DND-41 (cell line): ENCODE data around the gene TIMM17B.
A peak's percentile ranks its signal among the peaks of the same experiment; 100 is the strongest.

Source experiments
- ATAC-seq: fragments of 200-7000 bp; cut with Tn5 transposase; 3 replicates; pipeline ENCODE4 v1.9.1; 2021; ENCODE audit warnings: low read depth; ENCODE audit not compliant: insufficient read depth
- DNase-seq: peaks from one replicate; pipeline ENCODE4 v3.0.0-alpha.2; 2020
- H2AFZ ChIP-seq: 2 replicates; pipeline ENCODE4 v1.6.0; 2012; ENCODE audit warnings: low read depth, low read length
- H3K27ac ChIP-seq: 2 replicates; pipeline ENCODE4 v1.5.1; 2012; ENCODE audit warnings: low read length, inconsistent platforms
- H3K27me3 ChIP-seq: fragments of 200-600 bp; sonication (generic); 2 replicates; pipeline ENCODE4 v1.6.0; 2012; ENCODE audit warnings: low read length, mild to moderate bottlenecking, inconsistent platforms; ENCODE audit not compliant: insufficient read depth, poor library complexity
- H3K36me3 ChIP-seq: 2 replicates; pipeline ENCODE4 v1.5.1; 2012; ENCODE audit warnings: low read length, inconsistent platforms; ENCODE audit not compliant: insufficient read depth
- H3K4me1 ChIP-seq: 2 replicates; pipeline ENCODE4 v1.5.1; 2012; ENCODE audit warnings: mild to moderate bottlenecking, low read length; ENCODE audit not compliant: insufficient read depth
- H3K4me2 ChIP-seq: 2 replicates; pipeline ENCODE4 v1.6.0; 2012; ENCODE audit warnings: mild to moderate bottlenecking, moderate library complexity, low read length, inconsistent platforms; ENCODE audit not compliant: insufficient read depth
- H3K4me3 ChIP-seq, 2 experiments: fragments of 200-600 bp in 1 of 2; shearing (Covaris generic) in 1 of 2; 2 replicates each; pipeline ENCODE4 v1.5.1; 2012 to 2016; ENCODE audit warnings: inconsistent platforms in 2 of 2, low read length in 2 of 2, mild to moderate bottlenecking in 2 of 2, low read depth in 1 of 2, moderate library complexity in 1 of 2
- H3K79me2 ChIP-seq: 2 replicates; pipeline ENCODE4 v1.6.0; 2012; ENCODE audit warnings: low read length, inconsistent platforms; ENCODE audit not compliant: insufficient read depth
- H3K9ac ChIP-seq: 2 replicates; pipeline ENCODE4 v1.6.0; 2012; ENCODE audit warnings: low read depth, mild to moderate bottlenecking, inconsistent platforms, low read length, moderate library complexity
- H3K9me3 ChIP-seq: 2 replicates; pipeline ENCODE4 v1.5.1; 2012; ENCODE audit warnings: low read length, moderate library complexity, mild to moderate bottlenecking, inconsistent platforms; ENCODE audit not compliant: insufficient read depth, severe bottlenecking
- H4K20me1 ChIP-seq: 2 replicates; pipeline ENCODE4 v1.6.0; 2012; ENCODE audit warnings: low read length; ENCODE audit not compliant: insufficient read depth
- EZH2 ChIP-seq: IDR thresholded peaks from 3 replicates; pipeline ENCODE4 v1.6.1; 2012; ENCODE audit warnings: borderline replicate concordance, low read depth, mild to moderate bottlenecking, moderate library complexity, low read length, inconsistent platforms; ENCODE audit not compliant: severe bottlenecking
- TF ChIP-seq, protein P1 (sequence below): IDR thresholded peaks from 2 replicates; pipeline ENCODE4 v1.5.1; 2012; ENCODE audit warnings: borderline replicate concordance, low read length, moderate library complexity, mild to moderate bottlenecking; ENCODE audit not compliant: poor library complexity, severe bottlenecking; ENCODE audit errors: extremely low read depth

The TIMM17B gene

DNA sequence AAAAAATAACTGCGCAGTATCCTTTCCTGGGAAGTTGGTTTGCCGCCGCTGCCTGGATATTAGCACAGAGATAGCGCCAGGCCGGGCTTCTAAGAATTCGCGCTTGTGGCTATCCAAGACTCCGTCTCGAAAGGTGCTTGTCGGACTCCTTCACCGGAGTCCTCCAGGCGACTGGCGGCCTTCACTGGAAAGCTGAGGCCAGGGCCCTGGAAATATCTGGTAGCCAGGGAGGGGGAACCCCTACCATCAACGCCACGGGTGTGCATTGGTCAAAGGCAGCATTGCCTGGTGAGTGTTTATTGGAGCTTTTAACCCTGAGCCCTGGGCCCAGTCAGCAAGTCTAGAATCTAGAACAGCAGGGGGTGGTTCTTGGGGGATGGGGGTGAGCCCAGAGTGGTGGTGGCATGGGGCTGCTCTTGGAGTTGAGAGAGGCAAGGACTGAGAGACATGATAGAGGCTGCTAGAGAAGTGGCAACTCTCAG, 21.8 kb upstream of the TIMM17B start:
- H4K20me1 ChIP-seq = peaks cover 10% of the 10 kb centered on the region; the same call in 1 of the 2 replicates
- no peak for DNase-seq
- H3K27me3 ChIP-seq = no peaks in the 10 kb centered on the region
- TF ChIP-seq, protein P1, sequence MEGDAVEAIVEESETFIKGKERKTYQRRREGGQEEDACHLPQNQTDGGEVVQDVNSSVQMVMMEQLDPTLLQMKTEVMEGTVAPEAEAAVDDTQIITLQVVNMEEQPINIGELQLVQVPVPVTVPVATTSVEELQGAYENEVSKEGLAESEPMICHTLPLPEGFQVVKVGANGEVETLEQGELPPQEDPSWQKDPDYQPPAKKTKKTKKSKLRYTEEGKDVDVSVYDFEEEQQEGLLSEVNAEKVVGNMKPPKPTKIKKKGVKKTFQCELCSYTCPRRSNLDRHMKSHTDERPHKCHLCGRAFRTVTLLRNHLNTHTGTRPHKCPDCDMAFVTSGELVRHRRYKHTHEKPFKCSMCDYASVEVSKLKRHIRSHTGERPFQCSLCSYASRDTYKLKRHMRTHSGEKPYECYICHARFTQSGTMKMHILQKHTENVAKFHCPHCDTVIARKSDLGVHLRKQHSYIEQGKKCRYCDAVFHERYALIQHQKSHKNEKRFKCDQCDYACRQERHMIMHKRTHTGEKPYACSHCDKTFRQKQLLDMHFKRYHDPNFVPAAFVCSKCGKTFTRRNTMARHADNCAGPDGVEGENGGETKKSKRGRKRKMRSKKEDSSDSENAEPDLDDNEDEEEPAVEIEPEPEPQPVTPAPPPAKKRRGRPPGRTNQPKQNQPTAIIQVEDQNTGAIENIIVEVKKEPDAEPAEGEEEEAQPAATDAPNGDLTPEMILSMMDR = no peak
- no peak for TF ChIP-seq EZH2
- no peaks in the 10 kb centered on the region for H3K9me3 ChIP-seq
- peaks cover 25% of the 10 kb centered on the region for H3K36me3 ChIP-seq
- peak overlapping the region; percentile 59 for H2AFZ ChIP-seq
- H3K4me1 ChIP-seq = peaks cover 34% of the 10 kb centered on the region
- H3K27ac ChIP-seq = peak overlapping the region; percentile 65
- H3K4me3 ChIP-seq = peak overlapping the region; percentile 20 to 55; a peak in 3 of 4 replicates
- no peak for ATAC-seq
- H3K9ac ChIP-seq = peak overlapping the region; percentile 54
- H3K79me2 ChIP-seq = peaks cover 12% of the 10 kb centered on the region
- peak overlapping the region; percentile 80 for H3K4me2 ChIP-seq

DNA sequence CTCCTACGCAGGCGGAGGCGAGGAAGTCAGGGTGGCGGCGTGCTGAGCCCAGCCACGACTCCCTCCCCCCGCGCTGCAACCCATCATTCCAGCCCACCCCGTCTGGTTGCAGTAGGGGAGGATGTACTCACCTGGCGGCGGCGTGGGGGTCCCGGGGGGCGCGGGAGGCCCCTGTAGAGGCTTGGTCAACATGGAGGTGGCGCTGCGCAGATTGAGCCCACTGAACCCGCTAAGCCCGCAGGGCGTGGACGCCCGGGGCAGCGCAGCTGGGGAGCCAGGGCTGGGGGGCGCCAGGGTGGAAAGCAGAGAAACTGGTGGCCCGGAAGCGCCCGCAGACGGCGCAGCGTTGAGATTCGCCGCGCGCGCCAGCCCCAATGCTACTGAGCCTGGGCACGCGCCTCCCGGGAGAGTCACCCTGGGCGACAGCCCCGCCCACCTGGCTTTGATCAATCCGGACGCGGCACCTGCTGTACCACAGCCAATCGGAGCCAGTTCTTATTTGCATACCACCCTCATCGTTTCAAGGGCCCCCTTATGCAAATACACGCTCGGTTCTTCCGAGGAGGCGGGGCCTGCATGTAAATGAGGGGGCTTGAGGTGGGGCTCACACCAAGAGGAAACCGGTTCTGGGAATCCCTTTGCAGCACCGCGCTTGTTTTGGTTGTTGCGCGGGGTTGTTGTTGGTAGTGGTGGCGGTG, 21.2 kb upstream of the TIMM17B start, which contains the start of gene PIM2:
Gene PIM2, minus strand, starts transcription at position 382 of the 698 bp plus-strand sequence. Its CDS starts 190 bp downstream, at position 192.
- H3K27me3 ChIP-seq = no peaks in the 10 kb centered on the region
- peaks cover 10% of the 10 kb centered on the region; the same call in 1 of the 2 replicates for H4K20me1 ChIP-seq
- DNase-seq = peak; percentile 96
- ATAC-seq = peak; percentile 90
- peak within 1 kb of the TSS; percentile 62 to 79; a peak in 3 of 4 replicates for H3K4me3 ChIP-seq
- peak within 1 kb of the TSS; percentile 77 for H3K9ac ChIP-seq
- H3K9me3 ChIP-seq = no peaks in the 10 kb centered on the region
- TF ChIP-seq, protein P1 = no peak
- no peak for TF ChIP-seq EZH2
- peaks cover 25% of the 10 kb centered on the region for H3K36me3 ChIP-seq
- H3K4me2 ChIP-seq = peak within 1 kb of the TSS; percentile 97
- peaks cover 34% of the 10 kb centered on the region for H3K4me1 ChIP-seq
- H3K79me2 ChIP-seq = peaks cover 12% of the 10 kb centered on the region
- H3K27ac ChIP-seq = peak within 1 kb of the TSS; percentile 81
- H2AFZ ChIP-seq = peak within 1 kb of the TSS; percentile 59

DNA sequence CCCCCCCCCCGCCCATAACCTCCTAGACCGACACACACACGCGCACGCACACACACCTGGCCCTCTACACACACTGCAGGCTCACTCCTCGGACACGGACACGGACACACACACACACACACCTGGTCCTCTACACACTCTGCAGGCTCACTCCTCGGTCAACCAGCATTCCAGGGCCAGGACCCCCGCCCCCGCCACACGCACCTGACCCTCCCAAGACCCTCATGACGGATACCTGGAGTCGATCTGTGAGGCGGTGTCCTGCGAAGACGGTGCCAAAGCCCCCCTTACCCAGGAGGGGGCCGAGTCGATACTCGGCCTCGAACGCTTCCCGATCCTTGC, 20.7 kb upstream of the TIMM17B start:
- Histone ChIP-seq H3K9ac (peak overlapping the region; percentile 77), H3K36me3 (peaks cover 23% of the 10 kb centered on the region), H2AFZ (peak overlapping the region; percentile 55), H3K79me2 (peaks cover 12% of the 10 kb centered on the region), H4K20me1 (peaks cover 10% of the 10 kb centered on the region; the same call in 1 of the 2 replicates), H3K27me3 (no peaks in the 10 kb centered on the region), H3K4me1 (peaks cover 34% of the 10 kb centered on the region), H3K4me2 (peak overlapping the region; percentile 97), H3K4me3 (peak overlapping the region; percentile 62 to 79; a peak in 3 of 4 replicates), H3K9me3 (no peaks in the 10 kb centered on the region), H3K27ac (peak overlapping the region; percentile 81)
- DNase-seq = no peak
- no peak for ATAC-seq
- TF ChIP-seq EZH2 = no peak
- TF ChIP-seq, protein P1 = no peak
